SK-N-MC (cell line): ENCODE measurements around the gene C22orf39.

Experiments used
- DNase-seq: peaks from one replicate; pipeline ENCODE4 v3.0.0-alpha.2; 2011; ENCODE audit warnings: low read depth, low spot score
- H3K27ac ChIP-seq: fragments of 200-600 bp; sonication (generic); 2 replicates; pipeline ENCODE4 v1.5.1; 2016; ENCODE audit warnings: mixed run types
- H3K36me3 ChIP-seq: fragments of 200-600 bp; sonication (generic); 2 replicates; pipeline ENCODE4 v1.6.1; 2017; ENCODE audit warnings: antibody characterized with exemption, low read length, mixed read lengths; ENCODE audit not compliant: insufficient read depth
- H3K4me3 ChIP-seq: fragments of 200-600 bp; sonication (generic); 2 replicates; pipeline ENCODE4 v1.5.1; 2016
- H3K9ac ChIP-seq: fragments of 200-600 bp; sonication (generic); 2 replicates; pipeline ENCODE4 v1.8.0; 2017; ENCODE audit warnings: mixed run types, mixed read lengths; ENCODE audit not compliant: insufficient read length
- H3K9me3 ChIP-seq: fragments of 200-600 bp; sonication (generic); 2 replicates; pipeline ENCODE4 v1.6.1; 2017; ENCODE audit warnings: low read depth, mild to moderate bottlenecking, antibody characterized with exemption, low read length, moderate library complexity, mixed read lengths
- EZH2 ChIP-seq: fragments of 200-600 bp; sonication (generic); IDR thresholded peaks from one replicate; pipeline ENCODE4 v1.6.1; 2017; ENCODE audit warnings: antibody characterized with exemption
- FOXP2 ChIP-seq: optimal IDR thresholded peaks from 2 replicates; pipeline ENCODE3; 2011; ENCODE audit warnings: mild to moderate bottlenecking, moderate library complexity; ENCODE audit not compliant: insufficient read depth; ENCODE audit errors: extremely low read length, control extremely low read depth
- POLR2AphosphoS5 ChIP-seq: IDR thresholded peaks from 2 replicates; pipeline ENCODE4 v1.6.1; 2012; ENCODE audit warnings: mild to moderate bottlenecking, low read depth, low read length, borderline replicate concordance

C22orf39 gene

DNA sequence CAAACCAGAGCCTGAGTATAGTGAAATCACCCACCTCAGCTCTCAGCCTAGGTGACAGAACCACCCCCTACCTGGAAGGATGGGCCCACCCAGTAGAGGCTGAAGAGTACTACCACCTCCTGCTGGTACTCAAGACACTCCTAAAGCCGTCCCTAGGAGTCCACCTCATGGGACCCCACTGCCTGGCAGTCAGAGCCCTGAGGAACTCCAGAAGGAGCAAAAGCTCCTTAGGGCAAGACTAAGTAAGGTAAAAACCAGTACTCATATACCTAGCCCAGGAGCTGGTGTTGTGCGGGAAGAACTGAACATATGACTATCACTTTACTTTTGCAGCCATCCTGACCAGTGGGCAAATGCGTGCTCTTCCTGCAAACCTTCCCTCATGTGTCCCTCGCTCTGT lies 52.2 kb downstream of the C22orf39 start:
- TF ChIP-seq POLR2AphosphoS5: no peak
- TF ChIP-seq EZH2: no peak
- no peak for TF ChIP-seq FOXP2
- Histone ChIP-seq H3K9me3 (no peaks in the 10 kb centered on the region), H3K9ac (no peak overlapping the region), H3K4me3 (no peak overlapping the region), H3K27ac (no peak overlapping the region), H3K36me3 (peaks cover 48% of the 10 kb centered on the region)
- DNase-seq: no peak

DNA sequence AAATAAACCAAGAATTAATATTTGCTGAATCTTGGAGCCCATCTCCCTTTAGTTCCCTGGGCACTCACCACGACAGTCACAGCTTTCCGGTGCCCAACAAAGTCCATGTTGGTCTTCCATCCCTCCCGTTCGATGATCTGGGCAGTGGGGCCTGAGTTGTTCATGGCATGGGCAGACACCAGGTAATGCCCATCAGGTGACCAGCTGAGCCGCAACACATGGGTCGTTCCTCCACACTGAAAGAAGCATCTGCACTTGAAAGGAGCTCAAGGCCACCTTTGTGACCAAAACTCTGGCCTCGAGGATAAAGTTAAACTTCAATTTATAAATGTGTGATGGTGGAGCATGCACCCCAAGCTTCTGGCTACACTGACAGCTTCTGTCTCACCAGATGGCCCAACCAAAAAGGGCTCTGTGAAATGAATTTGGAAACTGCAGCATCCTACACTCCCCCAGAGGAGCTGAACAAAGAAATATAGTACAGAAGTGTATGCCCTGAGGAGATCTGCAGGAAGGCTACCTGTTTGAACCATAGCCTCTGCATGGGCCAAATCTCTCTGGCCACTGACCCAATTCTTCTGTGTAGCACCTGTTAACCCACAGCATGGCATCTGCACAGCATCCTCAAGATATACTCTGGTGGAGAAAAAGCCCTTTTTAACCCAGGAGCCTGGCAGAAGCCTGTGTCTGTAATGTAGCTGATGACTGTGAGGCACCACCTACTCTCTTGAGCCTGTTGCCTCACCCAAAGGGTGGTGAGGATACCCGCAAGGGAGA lies 53.0 kb downstream of the C22orf39 start:
- Histone ChIP-seq H3K36me3 (peaks cover 55% of the 10 kb centered on the region), H3K9ac (no peak overlapping the region)

DNA sequence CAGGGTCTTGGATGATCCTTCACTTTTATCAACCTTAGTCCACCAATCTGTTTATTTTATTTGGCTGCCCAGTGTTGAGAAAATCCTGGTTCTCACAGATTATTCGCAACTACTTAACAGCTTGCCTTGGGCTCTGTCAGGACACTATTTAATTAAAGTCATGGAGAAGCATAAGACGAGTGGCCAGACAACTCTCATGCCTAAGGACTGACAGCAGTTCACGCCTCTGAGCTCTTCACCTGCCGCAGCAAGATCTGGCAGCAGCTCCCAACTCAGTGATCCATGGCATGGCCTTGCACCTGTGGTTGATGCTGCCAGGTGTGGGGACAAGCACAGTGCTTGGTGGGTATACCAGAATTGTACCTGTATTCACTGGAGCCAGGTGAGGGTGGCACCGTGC lies 53.8 kb downstream of the C22orf39 start:
- H3K27ac ChIP-seq: no peak overlapping the region
- no peak for DNase-seq
- no peaks in the 10 kb centered on the region for H3K9me3 ChIP-seq
- no peak overlapping the region for H3K4me3 ChIP-seq
- no peak overlapping the region for H3K9ac ChIP-seq
- no peak for TF ChIP-seq POLR2AphosphoS5
- TF ChIP-seq EZH2: no peak
- TF ChIP-seq FOXP2: no peak
- H3K36me3 ChIP-seq: peaks cover 61% of the 10 kb centered on the region

More for the DNA sequence above, 53.0 kb downstream of the C22orf39 start:
- H3K27ac ChIP-seq: no peak overlapping the region
- TF ChIP-seq EZH2: no peak
- no peak overlapping the region for H3K4me3 ChIP-seq
- no peaks in the 10 kb centered on the region for H3K9me3 ChIP-seq
- DNase-seq: no peak
